NCI-H510A (cell line): Measurements from ENCODE around the gene CDK6.
"Not testable (repeated sequence)": the region's sequence is repeated elsewhere in the genome, so short reads cannot be mapped to it uniquely, and the experiment has no call there.

Experiments used
- DNase-seq: peaks from one replicate; lab custom pipeline; 2025; lab: John Stamatoyannopoulos, UW

Gene CDK6

DNA sequence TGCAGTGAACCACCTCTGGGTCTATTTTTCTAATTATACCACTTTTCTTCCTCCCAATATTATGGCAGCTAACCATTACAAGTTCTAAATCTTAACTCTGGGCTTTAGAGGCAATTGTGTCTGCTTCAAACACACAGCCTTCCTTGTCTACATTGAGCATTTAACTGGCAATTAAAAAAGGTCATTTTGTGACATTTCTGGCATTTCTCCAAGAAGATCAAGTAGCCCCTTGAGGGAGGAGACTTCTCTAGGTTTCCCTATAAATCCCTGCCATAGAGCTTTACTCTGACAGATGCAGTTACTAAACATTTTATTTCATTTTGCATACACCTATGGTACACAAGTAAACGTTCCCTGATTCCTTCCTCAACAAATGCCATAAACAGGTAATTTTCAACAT lies 212.8 kb downstream of the CDK6 start:
- no peak for DNase-seq

GRCh38 chr7:92622685-92623084 lies 213.7 kb downstream of the CDK6 start:
- no peak for DNase-seq

DNA sequence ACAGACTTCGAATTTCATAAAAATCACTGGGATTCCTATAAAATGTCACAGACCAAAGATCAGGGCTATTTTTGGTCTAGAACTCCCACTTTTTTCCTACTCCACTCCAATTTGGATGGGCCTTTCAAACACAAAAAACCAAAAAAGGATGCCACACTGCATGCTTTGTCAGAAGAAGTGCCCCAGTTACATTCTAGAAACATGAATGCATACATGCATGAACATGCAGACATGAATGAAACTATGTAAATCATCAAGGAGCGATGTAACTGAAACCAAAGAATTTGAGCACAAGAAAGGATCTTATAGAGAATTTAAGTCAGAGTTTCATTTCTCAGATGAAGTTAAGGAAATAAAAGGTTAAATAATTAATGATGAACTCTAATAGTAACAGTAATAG lies 214.3 kb downstream of the CDK6 start:
- no peak for DNase-seq

GRCh38 chr7:92621561-92622023 lies 214.8 kb downstream of the CDK6 start:
- DNase-seq = no peak

- no peak for DNase-seq
Observed at GRCh38 chr7:92621026-92621540, 215.3 kb downstream of the CDK6 start.

DNA sequence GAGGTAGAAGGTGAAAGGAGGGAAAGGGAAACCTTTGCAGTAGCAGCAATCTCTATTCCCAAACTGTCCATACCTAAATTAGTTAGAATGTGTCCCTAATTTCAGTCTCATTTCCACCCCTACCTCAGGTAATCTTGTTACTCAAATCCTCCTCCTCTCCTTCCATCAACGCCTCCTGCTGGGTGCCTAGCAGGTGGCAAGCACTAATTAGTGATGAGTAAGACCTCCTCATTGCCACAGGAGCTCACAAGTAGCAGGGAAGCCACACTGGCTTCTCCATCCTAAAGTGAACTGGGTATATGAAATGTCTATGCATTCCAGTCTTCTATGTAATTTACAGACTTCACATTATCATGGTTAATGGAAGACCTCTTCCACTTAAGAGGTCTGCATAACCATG lies 220.5 kb downstream of the CDK6 start:
- no peak for DNase-seq

DNA sequence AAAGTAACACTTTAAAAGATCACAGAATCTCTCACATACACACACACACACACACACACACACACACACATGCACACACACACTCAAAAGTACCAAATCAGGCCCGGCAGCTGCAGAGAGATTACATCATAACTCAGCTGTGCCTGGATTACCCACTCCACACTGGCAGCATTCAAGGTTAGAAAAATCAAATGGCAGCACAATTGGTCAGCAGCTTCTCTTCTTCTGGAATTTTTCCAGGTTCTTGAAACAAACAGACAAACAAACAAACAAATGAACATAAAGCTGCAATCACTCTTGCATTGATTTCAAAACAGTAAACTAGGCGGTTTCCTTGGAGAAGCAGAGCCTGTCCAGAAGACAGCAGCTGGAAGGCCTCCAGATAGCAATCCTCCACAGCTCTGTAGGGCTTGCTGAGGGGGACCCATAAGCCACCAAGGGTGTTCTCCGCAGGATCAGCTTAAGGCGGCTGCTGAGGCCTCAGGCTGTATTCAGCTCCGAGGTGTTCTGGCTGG lies 221.7 kb downstream of the CDK6 start:
- DNase-seq = no peak

GRCh38 chr7:92613720-92614119 lies 222.7 kb downstream of the CDK6 start:
- no peak for DNase-seq

DNA sequence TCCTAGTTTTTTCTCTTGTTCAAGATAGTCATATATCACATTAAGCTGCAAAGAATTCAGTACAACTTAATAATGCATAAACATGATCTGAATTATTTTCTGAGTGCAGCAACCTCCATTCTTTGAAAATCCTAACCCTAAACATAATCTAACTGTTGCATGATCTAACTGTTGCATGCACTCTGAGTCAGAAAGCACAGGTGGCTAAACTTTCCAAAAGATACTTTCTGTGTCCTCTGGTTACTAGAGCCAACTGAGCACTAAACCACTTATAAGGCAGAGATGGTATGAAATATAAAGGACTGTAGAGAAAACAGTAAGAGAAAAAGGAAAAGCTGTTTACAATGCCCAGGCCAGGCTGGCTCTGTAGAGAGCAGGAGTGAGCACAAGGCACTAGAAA lies 223.2 kb downstream of the CDK6 start:
- no peak for DNase-seq

DNA sequence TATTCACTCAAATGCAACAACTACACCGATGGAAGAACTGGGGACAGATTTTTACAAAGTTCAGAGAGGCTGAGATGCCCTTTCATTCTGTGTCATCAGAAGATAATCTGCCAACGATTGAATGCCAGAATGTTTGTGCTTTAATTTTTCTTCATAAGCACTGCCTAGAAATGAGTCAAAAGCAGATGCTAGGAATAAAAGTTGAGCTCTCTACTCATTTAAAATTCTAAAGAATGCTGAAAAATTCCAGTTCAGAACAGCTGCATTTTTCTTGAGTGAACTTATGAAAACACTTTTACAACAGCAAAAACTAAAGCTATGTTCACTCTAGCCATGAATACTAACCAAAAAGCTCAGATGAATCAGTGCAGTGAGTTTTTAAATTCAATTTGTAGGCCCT lies 223.9 kb downstream of the CDK6 start:
- no peak for DNase-seq

GRCh38 chr7:92611735-92612134 lies 224.6 kb downstream of the CDK6 start:
- DNase-seq = no peak

DNA sequence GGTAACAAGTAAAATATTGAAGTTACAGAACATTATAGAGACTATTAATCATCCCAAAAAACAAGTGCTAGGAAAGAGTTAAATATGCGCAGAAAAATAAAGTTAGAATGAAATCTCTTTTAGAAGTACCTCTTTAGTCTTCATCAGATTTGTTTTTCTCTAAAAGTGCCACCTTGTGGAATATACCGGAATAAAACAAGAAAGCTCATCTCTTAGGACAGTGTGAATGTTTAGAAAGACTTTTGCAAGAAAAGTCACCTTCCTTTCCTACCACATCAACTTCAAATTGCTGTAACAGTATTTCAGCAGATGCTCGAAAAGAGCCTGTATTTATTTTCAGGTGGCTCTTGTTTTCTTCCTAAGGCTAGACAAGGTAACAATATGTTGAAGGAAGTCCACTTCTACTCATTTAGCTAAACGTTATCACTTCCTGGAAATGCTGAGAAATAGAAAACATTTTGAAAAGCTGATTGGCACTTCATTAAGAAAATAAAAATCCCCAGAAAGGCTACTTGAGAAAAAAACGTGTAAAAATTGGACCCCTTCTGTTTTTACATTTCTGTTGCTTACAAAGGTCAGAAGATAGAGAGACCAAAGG lies 226.4 kb downstream of the CDK6 start:
- DNase-seq = no peak

DNA sequence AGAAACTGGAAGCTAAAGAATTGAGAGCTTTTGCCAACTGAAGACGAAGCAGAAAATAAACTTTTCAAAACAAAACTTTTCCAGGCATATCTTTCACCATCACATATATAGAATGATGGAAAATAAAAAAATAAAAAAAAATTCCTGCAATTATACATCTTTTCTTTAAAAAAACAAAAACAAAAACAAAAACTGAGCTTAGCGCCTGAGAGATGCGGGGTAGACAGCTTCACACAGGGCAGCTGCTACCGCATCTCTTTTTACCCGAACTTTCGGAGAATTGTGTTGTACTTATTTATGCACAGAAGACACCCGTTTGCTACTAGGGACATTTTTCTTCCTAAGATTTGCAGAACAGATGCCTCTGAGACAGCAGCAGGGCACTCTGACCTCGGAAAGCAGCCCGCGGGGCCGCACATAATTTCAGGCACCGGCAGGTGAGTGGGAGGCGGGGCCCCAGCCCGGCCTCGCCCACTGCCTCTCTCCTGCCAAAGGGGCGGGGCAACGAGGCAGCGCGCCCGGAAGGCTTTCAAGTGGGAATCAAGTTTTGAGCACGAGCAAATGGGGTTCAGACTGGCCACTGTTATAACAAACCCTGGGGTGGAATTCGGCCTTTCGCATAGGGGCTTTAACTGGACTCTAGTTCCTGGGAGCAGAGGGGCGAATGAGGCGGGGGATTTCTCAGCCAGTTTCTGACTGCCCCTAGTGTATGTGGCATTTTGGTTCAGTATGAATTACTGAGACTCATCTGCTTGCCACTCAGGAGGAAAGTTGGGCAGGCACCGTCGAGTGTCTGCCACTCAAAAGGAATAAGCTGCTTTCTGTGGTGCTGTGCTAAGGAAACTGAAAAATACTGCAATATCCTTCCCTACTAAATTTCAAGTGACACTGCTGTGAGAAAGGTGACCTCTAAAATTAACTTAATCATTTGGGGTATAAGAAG lies 227.7 kb downstream of the CDK6 start:
- no peak for DNase-seq

DNA sequence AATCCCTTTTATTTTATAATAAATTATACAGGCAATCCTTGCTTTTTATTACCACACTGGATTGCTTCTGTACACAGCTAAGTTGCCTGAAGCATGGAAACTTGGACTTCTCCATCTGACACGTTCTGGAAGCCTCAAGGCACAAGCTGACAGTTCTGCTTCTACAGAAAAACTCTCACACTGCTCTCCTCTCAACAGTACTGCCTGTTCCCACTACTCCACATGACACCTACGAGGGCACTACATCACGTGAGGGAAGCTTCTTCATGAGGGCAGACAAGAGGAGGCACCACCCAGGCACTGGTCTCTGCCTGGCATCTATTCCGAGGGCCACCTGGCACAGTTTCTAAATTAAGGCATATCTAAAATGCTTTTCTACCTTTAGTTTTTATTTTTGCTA lies 229.4 kb downstream of the CDK6 start:
- no peak for DNase-seq

- DNase-seq = not testable (repeated sequence)
Observed at GRCh38 chr7:92604517-92604916, 231.9 kb downstream of the CDK6 start.

- no peak for DNase-seq
Observed at GRCh38 chr7:92603089-92603445, 233.3 kb downstream of the CDK6 start.

DNA sequence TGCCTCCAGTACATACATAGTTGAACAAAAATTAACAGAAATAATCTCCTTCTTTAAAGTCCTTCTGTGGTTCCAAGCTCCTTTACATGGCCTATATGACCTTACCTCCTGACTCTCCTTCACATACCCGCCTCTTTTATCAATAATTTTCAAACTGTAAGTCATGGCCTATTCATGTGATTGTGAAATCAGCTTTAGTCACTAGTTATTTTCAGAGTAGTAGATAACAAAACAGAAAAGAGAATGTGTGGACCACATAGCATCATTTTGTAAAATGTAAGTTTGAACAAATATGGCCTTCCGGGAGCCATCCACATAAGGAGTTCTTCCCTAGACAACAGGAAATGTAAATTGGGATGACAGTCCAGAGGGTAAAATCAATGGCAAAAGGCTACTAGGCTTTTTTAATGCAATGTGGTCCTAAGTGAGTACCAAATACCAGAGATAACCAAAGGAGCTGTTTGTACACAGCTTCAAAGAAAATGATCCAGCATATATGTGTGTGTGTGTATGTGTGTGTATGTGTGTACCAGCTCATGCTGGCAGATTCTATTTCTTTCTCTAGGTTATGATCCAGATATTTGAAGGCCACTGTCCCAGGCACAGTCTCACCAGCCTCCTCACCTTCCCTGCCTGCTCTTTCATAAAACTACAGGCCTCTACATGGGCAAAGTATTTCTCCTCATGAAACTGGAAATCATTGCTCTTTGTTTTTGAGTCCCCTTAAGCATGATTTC lies 233.9 kb downstream of the CDK6 start:
- DNase-seq = no peak

- no peak for DNase-seq
Observed at GRCh38 chr7:92598310-92598981, 237.9 kb downstream of the CDK6 start.

- no peak for DNase-seq
Observed at GRCh38 chr7:92595281-92595680, 241.1 kb downstream of the CDK6 start.

DNA sequence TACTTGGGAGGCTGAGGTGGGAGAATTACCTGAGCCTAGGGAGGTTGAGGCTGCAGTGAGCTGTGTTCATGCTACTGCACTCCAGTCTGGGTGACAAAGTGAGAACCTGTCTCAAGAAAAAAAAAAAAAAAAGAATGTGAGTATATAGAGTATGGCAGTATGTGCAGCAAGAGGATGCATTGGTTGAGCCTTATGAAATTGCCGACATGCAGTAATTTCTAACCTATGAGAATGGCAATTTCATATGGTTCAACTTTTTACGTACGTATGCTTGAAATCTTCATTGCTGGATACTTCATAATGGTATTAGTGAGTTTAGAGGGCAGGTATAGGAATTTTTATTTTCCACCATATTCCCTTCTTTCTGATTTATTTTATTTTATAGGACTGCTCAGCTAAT lies 241.6 kb downstream of the CDK6 start:
- DNase-seq = no peak

DNA sequence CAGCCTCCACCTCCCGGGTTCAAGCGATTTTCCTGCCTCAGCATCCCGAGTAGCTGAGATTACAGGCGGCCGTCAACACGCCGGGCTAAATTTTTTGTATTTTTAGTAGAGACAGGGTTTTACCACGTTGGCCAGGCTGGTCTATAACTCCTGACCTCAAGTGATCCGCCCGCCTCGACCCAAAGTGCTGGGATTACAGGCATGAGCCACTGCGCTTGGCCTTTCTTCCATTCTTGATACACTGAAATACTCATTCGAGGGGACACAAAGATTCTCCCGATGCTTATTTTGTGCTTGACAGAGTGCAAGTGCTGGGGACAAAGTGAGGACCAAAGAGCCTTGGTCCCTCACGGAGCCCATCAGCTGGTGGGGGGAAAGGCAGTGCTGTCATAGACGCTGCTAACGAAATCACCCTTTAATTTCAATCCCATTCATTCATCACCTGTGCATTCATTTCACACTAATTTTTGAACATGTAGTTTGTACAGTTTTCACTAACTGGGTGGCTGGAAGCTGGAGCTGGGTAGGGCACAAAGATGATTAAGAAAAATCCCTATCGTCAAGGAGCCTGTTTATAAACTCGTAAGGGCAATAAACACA lies 245.6 kb downstream of the CDK6 start:
- DNase-seq = no peak
